GM18520 (cell line): ENCODE results near the gene OSCAR.

Experiments used
- ATAC-seq: cut with Tn5 transposase; IDR thresholded peaks from one replicate; pipeline ENCODE4 v1.9.1; 2021; ENCODE audit not compliant: unreplicated experiment

The OSCAR gene

DNA sequence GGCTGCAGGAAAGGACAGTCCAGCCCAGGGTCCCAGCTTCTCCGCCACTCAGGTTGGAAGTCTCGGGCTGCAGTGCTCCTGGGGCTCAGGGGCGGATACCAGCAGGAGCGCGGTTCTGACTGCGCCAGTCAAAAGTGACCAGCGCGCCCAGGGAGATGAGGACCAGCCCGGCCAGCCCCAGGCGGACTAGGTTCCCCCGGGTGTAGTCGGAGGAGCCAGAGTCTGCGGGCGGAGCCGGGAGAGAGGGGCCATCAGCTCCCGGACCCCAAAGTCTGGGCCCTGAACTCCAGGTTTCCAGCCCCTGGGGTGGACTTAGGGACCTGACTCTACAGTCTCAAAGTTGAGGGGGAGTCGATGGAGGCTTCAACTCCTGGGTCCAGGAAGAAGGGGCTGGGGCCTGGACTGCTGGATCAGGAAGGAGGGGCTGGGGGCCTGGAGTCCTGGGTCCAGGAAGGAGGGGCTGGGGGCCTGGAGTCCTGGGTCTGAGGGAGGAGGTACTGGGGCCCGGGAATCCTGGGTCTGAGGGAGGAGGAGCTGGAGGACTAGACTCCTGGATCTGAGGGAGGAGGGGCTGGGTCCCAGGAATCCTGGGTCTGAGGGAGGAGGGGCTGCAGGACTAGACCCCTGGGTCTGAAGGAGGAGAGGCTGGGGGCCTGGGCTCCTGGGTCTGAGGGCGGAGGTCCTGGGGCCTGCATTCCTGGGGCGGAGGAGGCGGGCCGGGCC lies 5.3 kb downstream of the OSCAR start:
- ATAC-seq: no peak

GRCh38 chr19:54094426-54095000 lies 6.1 kb downstream of the OSCAR start:
- ATAC-seq: no peak

- ATAC-seq: no peak
Observed at GRCh38 chr19:54084410-54084809, 16.2 kb downstream of the OSCAR start.

DNA sequence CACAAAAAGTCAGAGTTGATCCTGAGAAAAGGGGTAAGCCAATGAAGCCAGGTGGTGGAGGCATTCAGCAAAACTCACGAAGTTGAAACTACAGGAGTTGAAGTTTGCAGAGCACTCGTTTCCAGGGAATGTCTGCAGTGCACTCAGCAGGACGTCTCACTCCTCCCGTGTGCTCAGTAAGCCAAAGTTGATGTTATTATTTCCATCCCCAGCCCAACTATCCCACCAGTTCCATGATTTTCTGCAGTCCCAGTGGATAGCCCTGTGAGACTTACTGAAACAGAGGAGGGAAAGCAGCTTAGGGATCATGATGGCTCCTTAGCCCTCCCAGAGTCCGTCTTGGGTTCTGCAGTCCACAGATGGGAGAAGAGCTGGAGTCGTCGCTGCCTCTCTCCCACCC lies 19.6 kb downstream of the OSCAR start, which contains the start of gene TARM1:
Gene TARM1, minus strand, starts transcription at position 334 of the 400 bp plus-strand sequence. Its CDS starts 25 bp downstream, at position 309.
- ATAC-seq: no peak

- ATAC-seq: no peak
Observed at GRCh38 chr19:54077334-54077733, 23.3 kb downstream of the OSCAR start.

GRCh38 chr19:54074851-54075250 lies 25.8 kb downstream of the OSCAR start:
- ATAC-seq: no peak

DNA sequence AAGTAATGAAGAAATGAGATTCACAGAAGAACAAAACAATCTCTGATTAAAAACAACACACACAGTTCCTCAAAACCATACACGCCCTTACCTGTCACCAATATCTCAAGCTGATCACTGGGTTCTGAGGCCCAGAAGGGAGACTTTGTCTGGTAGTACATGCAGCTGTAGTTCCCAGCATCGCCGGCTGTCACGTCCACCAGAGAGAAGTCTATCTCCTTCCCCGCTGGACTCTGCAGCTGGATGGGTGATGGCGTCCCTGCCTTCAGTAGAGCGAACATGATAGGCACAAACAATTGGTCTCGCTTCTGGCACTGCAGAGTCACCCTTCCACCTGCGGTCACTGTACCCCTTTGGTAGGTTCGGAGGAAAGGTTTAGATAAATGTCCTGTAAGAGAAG lies 26.8 kb downstream of the OSCAR start:
- ATAC-seq: no peak

DNA sequence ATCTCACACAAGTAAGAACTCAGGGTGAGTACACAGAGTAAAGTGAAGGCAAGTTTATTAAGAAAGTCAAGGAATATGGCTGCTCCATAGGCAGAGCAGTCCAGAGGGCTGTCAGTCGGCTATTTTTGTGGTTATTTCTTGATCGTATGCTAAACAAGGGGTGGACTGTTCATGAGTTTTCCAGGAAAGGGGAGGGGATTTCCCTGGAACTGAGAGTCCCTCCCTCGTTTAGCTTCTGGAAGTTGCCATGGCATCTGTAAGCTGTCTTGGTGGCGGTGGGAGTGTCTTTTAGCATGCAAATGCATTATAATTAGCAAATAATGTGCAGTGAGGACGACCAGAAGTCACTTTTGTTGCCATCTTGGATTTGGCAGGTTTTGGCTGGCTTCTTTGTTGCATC lies 31.1 kb downstream of the OSCAR start:
- no peak for ATAC-seq

DNA sequence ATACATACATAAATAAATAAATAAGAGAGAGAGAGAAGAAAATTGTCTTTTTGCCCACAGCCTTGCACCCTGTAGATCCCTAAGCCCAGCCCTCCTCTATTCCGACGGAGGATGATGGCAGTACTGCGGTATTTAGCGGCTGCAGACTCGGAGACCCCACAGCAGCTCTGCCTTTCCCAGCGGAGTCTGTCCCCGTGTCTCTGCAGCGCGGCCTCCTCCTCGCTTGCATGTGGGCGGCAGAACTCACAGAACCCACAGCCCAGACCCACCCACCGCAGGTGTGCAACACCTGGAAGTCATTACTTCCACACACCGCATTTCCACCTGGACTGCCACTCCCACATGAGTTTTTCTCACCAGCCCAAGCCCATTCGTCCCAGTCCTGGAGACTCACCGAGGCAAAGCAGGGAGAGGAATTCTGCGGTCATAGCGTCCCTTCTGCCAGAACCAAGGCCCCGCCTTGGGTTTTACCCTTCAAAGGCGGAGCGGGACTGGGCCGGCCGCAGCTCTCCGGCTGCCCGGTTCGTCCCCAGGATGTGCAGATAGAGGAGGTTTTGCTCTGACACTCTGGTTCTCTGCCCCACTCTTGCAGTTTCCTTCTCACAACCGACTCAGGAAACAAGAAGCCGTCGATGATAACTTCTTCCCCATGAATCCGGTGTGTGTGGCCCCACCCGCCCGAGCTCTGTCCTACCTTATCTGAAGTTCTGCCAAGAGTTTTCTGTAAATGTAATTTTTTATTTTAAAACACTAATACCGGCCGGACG lies 37.1 kb downstream of the OSCAR start, which contains the start of gene VSTM1:
Gene VSTM1, minus strand, starts transcription at position 548 of the 767 bp plus-strand sequence. Its CDS starts 120 bp downstream, at position 428.
- ATAC-seq: no peak

GRCh38 chr19:54062643-54063042 lies 38.0 kb downstream of the OSCAR start:
- no peak for ATAC-seq

DNA sequence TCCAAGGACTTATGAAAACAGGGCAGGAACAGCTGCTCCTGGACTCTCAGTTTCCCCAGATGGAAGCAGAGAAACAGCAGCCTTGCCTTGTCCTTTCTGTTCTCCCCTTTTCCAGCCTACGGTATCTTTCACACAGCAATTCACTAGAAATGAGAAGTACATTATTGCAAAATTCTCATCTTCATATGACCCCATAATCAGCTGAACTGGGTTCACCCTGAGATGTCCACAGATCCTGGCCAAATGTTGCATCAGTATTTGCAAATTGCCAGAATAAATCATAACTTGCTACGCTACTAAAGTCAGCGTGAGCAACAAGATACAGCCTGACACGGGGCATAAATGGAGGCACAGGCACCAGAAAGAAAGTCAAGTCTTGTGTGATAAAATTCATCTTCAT lies 53.0 kb downstream of the OSCAR start:
- ATAC-seq: no peak

GRCh38 chr19:54045771-54046170 lies 54.8 kb downstream of the OSCAR start:
- ATAC-seq: no peak
